HepG2 (cell line): ENCODE measurements around the gene SBSN. TPM values are rescaled to one million over a fixed set of nuclear protein-coding genes. Genes with fewer than 3 reads are reported as not detected.

Experiments
- ATAD3A ChIP-seq: sonication (generic); formaldehyde crosslinking; IDR thresholded peaks from 2 replicates; pipeline ENCODE4 v1.4.0; 2020; ENCODE audit warnings: missing genetic modification reagents
- BCL6 ChIP-seq: IDR thresholded peaks from 2 replicates; pipeline ENCODE4 v1.6.1; 2016; ENCODE audit warnings: missing genetic modification reagents, missing compliant biosample characterization
- KMT2B ChIP-seq: IDR thresholded peaks from 2 replicates; pipeline ENCODE4 v1.6.1; 2016; ENCODE audit warnings: missing genetic modification reagents, missing compliant biosample characterization
- RBAK ChIP-seq: sonication (generic); formaldehyde crosslinking; IDR thresholded peaks from 2 replicates; pipeline ENCODE4 v1.5.1; 2020; ENCODE audit warnings: mild to moderate bottlenecking, missing genetic modification reagents
- SOX6 ChIP-seq, 2 experiments: fragments of 450-650 bp in 1 of 2; sonication (generic) in 1 of 2; formaldehyde crosslinking in 1 of 2; IDR thresholded peaks; 2 replicates each; pipeline versions ENCODE4 v1.4.0 to v1.6.1; 2017 to 2020; ENCODE audit warnings: antibody characterized with exemption in 1 of 2, mild to moderate bottlenecking in 1 of 2, missing genetic modification reagents in 1 of 2
- SP4 ChIP-seq: sonication (generic); formaldehyde crosslinking; IDR thresholded peaks from 2 replicates; pipeline ENCODE4 v1.8.1; 2023; ENCODE audit warnings: mild to moderate bottlenecking, missing genetic modification reagents
- TMF1 ChIP-seq: sonication (generic); formaldehyde crosslinking; IDR thresholded peaks from 2 replicates; pipeline ENCODE4 v1.8.1; 2022; ENCODE audit warnings: low read depth, missing genetic modification reagents
- ZIK1 ChIP-seq: sonication (generic); formaldehyde crosslinking; IDR thresholded peaks from 2 replicates; pipeline ENCODE4 v1.5.0; 2020; ENCODE audit warnings: mild to moderate bottlenecking, low read depth, missing genetic modification reagents, borderline replicate concordance
- ZKSCAN5 ChIP-seq: sonication (generic); formaldehyde crosslinking; IDR thresholded peaks from 2 replicates; pipeline ENCODE4 v1.5.1; 2020; ENCODE audit warnings: mild to moderate bottlenecking, missing genetic modification reagents
- ZNF33B ChIP-seq: sonication (generic); formaldehyde crosslinking; IDR thresholded peaks from 2 replicates; pipeline ENCODE4 v1.5.1; 2020; ENCODE audit warnings: mild to moderate bottlenecking, missing genetic modification reagents
- ZNF446 ChIP-seq: sonication (generic); formaldehyde crosslinking; IDR thresholded peaks from 2 replicates; pipeline ENCODE4 v1.5.0; 2020; ENCODE audit warnings: mild to moderate bottlenecking, missing genetic modification reagents
- ZNF547 ChIP-seq: sonication (generic); formaldehyde crosslinking; IDR thresholded peaks from 2 replicates; pipeline ENCODE4 v1.5.1; 2020; ENCODE audit warnings: mild to moderate bottlenecking, missing genetic modification reagents
- ZNF577 ChIP-seq: sonication (generic); formaldehyde crosslinking; IDR thresholded peaks from 2 replicates; pipeline ENCODE4 v1.4.0; 2020; ENCODE audit warnings: mild to moderate bottlenecking, low read depth, missing genetic modification reagents, borderline replicate concordance
- polyA plus RNA-seq, 8 experiments: library from polyadenylated mRNA; depleted of rRNA in 3 of 8; stranded (reverse) in 7 of 8; unstranded in 1 of 8; fragments of >200 nt; fragmentation: Illumina TruSeq in 4 of 8; extraction: Trizol in 4 of 8; gene quantifications; 2 replicates each; pipeline versions ENCODE4 v1.2.1 to v1.2.3, GENCODE V29; 2011 to 2016; ENCODE audit warnings: low read depth in 4 of 8, missing spikeins in 1 of 8, mixed read lengths in 1 of 8; ENCODE audit not compliant: insufficient read depth in 1 of 8
- total RNA-seq, 5 experiments: library from RNA; depleted of rRNA; stranded (reverse); fragments of >200 nt; fragmentation: Illumina TruSeq; extraction: Trizol; gene quantifications; 2 replicates each; pipeline ENCODE4 v1.2.3, GENCODE V29; 2016; ENCODE audit warnings: low read depth in 1 of 5
- TF ChIP-seq, protein P1 (sequence below): sonication (generic); formaldehyde crosslinking; IDR thresholded peaks from 2 replicates; pipeline ENCODE4 v1.4.0; 2020; ENCODE audit warnings: missing genetic modification reagents, borderline replicate concordance
- TF ChIP-seq, protein P2 (sequence below): sonication (generic); IDR thresholded peaks from 2 replicates; pipeline ENCODE4 v1.6.1; 2016; ENCODE audit warnings: low read depth, borderline replicate concordance
- TF ChIP-seq, protein P3 (sequence below): IDR thresholded peaks from 2 replicates; pipeline ENCODE4 v1.6.1; 2016; ENCODE audit warnings: low read depth, control low read depth
- TF ChIP-seq, protein P4 (sequence below): IDR thresholded peaks from 2 replicates; pipeline ENCODE4 v1.6.1; 2016; ENCODE audit warnings: mild to moderate bottlenecking, missing biosample characterization, missing genetic modification reagents
- TF ChIP-seq, protein P5 (sequence below): sonication (generic); formaldehyde crosslinking; IDR thresholded peaks from 2 replicates; pipeline ENCODE4 v1.5.1; 2020; ENCODE audit warnings: mild to moderate bottlenecking, missing genetic modification reagents, borderline replicate concordance
- TF ChIP-seq, protein P6 (sequence below): sonication (generic); formaldehyde crosslinking; IDR thresholded peaks from 2 replicates; pipeline ENCODE4 v1.4.0; 2020; ENCODE audit warnings: mild to moderate bottlenecking, missing genetic modification reagents
- TF ChIP-seq, protein P7 (sequence below): sonication (generic); formaldehyde crosslinking; IDR thresholded peaks from 2 replicates; pipeline ENCODE4 v1.4.0; 2020; ENCODE audit warnings: missing genetic modification reagents, low read depth, mild to moderate bottlenecking, borderline replicate concordance

Gene SBSN
- total and polyA plus RNA-seq, 2 of the 13 experiments (the other 11 are each of a cell fraction or from before 2014, with no cell fraction given) = not detected

DNA sequence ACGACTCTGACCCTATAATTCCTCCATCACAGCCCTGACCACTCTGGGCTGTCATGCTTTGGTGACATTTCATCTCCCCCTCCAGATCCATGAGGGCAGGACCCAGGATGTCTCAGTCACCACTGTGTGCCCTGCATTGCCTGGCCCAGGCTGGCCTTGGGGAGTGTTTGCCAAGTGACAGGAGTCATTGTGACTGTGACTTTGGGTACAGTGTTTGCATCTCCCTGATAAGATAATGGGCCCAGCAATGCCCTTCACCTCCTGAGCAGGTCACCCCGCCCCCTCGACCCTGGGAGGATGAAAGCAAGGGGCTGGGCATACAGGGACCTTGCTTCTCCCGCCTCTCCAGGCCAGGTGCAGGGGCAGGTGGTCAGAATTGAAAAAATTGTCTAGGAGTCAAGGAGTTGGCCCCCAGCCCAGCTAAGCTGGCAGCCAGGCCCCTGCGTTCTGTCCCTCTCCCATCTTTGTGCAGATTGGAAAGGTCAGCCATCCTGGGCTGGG, 41.2 kb upstream of the SBSN start (continued):
- TF ChIP-seq, protein P1, sequence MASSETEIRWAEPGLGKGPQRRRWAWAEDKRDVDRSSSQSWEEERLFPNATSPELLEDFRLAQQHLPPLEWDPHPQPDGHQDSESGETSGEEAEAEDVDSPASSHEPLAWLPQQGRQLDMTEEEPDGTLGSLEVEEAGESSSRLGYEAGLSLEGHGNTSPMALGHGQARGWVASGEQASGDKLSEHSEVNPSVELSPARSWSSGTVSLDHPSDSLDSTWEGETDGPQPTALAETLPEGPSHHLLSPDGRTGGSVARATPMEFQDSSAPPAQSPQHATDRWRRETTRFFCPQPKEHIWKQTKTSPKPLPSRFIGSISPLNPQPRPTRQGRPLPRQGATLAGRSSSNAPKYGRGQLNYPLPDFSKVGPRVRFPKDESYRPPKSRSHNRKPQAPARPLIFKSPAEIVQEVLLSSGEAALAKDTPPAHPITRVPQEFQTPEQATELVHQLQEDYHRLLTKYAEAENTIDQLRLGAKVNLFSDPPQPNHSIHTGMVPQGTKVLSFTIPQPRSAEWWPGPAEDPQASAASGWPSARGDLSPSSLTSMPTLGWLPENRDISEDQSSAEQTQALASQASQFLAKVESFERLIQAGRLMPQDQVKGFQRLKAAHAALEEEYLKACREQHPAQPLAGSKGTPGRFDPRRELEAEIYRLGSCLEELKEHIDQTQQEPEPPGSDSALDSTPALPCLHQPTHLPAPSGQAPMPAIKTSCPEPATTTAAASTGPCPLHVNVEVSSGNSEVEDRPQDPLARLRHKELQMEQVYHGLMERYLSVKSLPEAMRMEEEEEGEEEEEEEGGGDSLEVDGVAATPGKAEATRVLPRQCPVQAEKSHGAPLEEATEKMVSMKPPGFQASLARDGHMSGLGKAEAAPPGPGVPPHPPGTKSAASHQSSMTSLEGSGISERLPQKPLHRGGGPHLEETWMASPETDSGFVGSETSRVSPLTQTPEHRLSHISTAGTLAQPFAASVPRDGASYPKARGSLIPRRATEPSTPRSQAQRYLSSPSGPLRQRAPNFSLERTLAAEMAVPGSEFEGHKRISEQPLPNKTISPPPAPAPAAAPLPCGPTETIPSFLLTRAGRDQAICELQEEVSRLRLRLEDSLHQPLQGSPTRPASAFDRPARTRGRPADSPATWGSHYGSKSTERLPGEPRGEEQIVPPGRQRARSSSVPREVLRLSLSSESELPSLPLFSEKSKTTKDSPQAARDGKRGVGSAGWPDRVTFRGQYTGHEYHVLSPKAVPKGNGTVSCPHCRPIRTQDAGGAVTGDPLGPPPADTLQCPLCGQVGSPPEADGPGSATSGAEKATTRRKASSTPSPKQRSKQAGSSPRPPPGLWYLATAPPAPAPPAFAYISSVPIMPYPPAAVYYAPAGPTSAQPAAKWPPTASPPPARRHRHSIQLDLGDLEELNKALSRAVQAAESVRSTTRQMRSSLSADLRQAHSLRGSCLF (CRISPR knock-in tag) = no peak
- TF ChIP-seq SP4 = 0 out of 2 replicates have a peak, but pooled peaks have one; percentile 18
- TF ChIP-seq, protein P2, sequence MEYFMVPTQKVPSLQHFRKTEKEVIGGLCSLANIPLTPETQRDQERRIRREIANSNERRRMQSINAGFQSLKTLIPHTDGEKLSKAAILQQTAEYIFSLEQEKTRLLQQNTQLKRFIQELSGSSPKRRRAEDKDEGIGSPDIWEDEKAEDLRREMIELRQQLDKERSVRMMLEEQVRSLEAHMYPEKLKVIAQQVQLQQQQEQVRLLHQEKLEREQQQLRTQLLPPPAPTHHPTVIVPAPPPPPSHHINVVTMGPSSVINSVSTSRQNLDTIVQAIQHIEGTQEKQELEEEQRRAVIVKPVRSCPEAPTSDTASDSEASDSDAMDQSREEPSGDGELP = no peak
- TF ChIP-seq, protein P3, sequence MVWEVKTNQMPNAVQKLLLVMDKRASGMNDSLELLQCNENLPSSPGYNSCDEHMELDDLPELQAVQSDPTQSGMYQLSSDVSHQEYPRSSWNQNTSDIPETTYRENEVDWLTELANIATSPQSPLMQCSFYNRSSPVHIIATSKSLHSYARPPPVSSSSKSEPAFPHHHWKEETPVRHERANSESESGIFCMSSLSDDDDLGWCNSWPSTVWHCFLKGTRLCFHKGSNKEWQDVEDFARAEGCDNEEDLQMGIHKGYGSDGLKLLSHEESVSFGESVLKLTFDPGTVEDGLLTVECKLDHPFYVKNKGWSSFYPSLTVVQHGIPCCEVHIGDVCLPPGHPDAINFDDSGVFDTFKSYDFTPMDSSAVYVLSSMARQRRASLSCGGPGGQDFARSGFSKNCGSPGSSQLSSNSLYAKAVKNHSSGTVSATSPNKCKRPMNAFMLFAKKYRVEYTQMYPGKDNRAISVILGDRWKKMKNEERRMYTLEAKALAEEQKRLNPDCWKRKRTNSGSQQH (CRISPR knock-in tag) = no peak
- TF ChIP-seq TMF1 (CRISPR knock-in tag) = no peak
- no peak for TF ChIP-seq ATAD3A (CRISPR knock-in tag)
- TF ChIP-seq BCL6 (CRISPR knock-in tag) = peak; percentile 86
- TF ChIP-seq KMT2B = no peak
- no peak for TF ChIP-seq SOX6 (IDR thresholded peaks at IDR 0.05)
- TF ChIP-seq SOX6 (CRISPR knock-in tag; IDR thresholded peaks at IDR 0.05) = peak; percentile 97
- 0 out of 2 replicates have a peak, but pooled peaks have one; percentile 63 for TF ChIP-seq ZNF33B (CRISPR knock-in tag)
- TF ChIP-seq RBAK (CRISPR knock-in tag) = no peak; the same call in 1 of the 2 replicates
- TF ChIP-seq ZNF577 (CRISPR knock-in tag) = no peak
- TF ChIP-seq, protein P4, sequence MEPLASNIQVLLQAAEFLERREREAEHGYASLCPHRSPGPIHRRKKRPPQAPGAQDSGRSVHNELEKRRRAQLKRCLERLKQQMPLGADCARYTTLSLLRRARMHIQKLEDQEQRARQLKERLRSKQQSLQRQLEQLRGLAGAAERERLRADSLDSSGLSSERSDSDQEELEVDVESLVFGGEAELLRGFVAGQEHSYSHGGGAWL (CRISPR knock-in tag) = no peak
- no peak for TF ChIP-seq ZKSCAN5 (CRISPR knock-in tag)
- TF ChIP-seq, protein P5, sequence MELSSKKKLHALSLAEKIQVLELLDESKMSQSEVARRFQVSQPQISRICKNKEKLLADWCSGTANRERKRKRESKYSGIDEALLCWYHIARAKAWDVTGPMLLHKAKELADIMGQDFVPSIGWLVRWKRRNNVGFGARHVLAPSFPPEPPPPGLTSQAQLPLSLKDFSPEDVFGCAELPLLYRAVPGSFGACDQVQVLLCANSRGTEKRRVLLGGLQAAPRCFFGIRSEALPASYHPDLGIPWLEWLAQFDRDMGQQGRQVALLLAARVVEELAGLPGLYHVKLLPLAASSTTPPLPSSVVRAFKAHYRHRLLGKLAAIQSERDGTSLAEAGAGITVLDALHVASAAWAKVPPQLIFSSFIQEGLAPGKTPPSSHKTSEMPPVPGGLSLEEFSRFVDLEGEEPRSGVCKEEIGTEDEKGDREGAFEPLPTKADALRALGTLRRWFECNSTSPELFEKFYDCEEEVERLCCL (CRISPR knock-in tag) = no peak
- TF ChIP-seq ZIK1 (CRISPR knock-in tag) = no peak
- TF ChIP-seq, protein P6, sequence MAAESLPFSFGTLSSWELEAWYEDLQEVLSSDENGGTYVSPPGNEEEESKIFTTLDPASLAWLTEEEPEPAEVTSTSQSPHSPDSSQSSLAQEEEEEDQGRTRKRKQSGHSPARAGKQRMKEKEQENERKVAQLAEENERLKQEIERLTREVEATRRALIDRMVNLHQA = no peak
- TF ChIP-seq ZNF446 (CRISPR knock-in tag) = no peak
- TF ChIP-seq ZNF547 (CRISPR knock-in tag) = peak; percentile 52; the same call in 1 of the 2 replicates
- TF ChIP-seq, protein P7, sequence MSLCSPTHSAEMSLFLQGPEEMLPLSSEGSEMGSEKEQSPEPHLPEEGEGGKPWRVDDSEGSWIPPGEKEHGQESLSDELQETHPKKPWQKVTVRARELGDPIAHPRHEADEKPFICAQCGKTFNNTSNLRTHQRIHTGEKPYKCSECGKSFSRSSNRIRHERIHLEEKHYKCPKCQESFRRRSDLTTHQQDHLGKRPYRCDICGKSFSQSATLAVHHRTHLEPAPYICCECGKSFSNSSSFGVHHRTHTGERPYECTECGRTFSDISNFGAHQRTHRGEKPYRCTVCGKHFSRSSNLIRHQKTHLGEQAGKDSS (CRISPR knock-in tag) = no peak
